Stimulated activated CD8-positive, alpha-beta memory T cell treated with anti-CD3 and anti-CD28 coated beads, Interleukin-12 subunit alpha, Interleukin-12 subunit beta, amount 100 ng/mL, for 4 hours (primary cell): ENCODE data around the gene OSBP2.

ENCODE experiments used
- DNase-seq: peaks from one replicate; pipeline ENCODE4 v3.0.0-alpha.2; 2020; ENCODE audit warnings: low read depth

The OSBP2 gene

DNA sequence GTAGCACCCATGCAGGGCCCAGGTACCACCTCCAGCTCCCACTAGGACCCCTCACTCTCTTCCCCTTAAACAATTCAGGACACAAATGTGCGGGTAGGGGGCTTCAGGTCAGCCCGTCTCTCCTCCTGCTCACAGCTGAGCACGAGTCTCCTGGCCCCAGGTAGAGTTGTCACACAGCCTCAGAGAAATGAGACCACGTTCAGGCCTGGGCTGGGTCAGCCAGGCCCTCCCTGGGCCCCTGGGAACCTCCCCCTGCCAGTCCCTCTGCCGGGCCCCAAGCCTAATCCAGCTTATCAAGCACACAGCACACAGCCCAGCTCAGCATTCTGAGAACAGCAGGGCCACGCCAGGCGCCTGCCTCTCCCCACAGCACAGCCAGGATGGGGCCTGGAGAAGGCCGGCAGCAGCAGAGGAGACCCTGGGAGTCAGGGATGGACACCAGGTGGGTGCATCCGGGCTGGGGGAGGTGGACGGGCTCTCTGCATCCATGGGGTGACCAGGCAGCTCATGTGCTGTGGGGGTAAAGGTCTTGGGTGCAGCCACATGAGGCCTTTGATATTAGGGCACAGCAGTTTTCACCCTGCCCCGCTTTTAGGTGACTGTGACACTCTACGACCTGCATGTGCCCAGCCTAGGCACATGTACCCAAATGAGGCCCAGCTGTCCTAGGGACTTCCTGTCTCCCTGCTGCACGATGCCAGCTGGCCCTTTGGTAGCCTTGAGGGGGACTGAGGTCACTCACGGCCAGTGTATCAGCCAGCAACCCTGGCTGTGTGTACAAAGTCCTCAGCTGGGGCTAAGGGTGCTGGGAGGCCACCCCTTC is 186.9 kb downstream of the OSBP2 start:
- no peak for DNase-seq

DNA sequence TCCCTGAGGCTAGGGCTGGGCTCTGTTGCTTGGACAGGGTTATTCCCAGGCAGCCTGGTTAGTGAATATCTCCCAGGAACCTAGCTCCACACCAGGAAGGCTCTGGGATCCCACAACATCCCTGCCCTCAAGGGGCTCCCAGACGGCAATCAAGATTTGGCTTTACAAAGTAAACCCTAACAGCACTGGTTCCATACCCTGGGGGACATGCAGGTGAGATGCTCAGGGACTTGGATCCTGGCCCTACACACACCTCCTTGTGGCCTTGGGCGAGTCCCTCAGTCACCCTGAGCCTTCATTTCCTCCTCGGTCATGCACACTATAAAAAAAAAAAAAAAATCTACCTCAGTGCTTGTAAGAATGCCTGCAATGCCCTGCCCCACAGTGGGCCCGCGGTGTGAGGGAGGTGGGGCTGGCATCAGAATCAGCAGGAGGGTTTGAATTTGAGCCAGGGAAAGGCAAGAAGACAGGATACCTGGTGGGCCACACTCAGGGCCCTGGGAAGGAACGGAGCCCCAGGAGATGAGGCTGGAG is 187.6 kb downstream of the OSBP2 start:
- no peak for DNase-seq

GRCh38 chr22:30882974-30883533 is 188.4 kb downstream of the OSBP2 start:
- no peak for DNase-seq

DNA sequence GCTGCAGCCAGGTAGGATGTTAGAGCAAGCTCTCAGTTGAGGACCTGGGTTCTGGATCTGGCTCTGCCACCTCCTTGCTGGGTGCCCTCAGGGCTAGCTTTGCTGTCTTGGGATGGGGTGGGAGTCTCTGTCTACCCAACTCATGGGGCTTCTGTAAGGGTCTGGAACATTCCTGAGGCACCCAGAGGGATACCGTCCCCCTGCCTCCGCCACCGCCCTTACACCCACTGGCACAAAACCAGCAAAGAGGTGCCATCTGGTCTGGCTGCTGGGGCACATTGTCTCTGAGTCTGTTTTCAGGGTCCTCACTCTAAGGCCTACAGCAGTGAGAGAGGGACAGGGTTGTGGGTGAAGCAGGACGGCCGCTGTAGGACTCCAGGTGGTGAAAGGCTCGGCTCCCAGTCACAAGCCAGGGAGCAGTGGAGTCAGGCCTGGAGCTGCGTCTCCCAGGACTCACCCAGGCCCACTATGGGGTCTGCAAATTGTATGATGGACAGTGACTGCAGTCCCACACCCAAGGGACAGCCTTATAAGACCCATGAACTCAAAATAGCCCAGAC is 189.0 kb downstream of the OSBP2 start:
- no peak for DNase-seq

DNA sequence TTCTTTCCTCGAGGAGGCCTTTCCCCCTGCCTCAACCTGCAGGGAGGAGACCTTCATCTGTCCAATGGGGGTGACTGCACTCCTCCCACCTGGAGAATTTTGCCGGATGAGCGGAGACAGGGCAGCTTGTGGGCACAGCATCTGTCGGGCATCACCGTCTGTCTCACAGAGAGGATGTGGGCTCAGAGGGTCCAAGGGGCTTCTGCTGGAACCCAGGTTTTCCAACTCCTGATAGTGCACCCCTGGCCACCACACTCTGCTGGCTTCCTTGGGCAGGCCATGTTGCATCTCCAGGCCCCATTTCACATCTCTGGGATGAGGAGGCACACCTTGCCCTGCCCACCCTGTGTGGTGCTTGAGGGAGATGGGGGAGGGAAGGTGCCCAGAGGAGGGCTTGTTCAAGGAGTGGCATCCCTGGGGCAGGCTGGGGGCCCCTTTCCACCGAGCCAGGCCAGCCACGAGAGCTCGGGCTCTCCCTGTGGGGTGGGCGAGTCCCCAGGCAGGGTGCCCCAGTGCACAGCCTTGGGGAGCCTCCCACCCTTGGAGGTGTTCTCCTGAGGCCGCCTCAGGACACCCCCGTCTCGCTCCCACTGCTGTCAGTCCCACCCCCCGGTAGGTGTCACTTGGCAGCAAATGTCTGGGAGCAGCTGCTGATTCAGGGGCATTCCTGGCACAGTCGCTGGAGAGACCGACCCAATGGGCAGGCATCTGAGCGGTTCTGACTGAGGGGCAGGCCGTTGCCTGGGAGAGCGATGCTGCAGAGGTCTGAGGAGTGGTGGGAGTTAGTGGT is 189.7 kb downstream of the OSBP2 start:
- DNase-seq, result no peak

DNA sequence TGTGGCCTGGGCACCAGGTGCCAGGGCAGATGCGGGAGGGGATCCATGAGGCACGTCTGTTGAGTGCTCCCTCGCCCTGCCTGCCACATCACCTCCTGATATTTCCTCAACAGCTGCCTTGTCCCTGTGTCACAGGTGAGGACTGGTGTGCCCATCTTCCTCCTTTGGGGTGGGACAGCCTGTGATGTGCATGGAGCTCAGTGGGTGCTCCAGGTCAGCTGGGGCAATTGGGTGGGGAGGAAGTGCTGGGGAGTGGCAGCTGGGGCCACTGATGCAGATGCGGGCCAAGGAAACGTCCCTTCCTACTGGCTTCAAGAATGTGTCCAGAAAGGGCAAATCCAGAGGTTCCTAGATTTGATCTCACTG is 190.3 kb downstream of the OSBP2 start:
- DNase-seq, result no peak

DNA sequence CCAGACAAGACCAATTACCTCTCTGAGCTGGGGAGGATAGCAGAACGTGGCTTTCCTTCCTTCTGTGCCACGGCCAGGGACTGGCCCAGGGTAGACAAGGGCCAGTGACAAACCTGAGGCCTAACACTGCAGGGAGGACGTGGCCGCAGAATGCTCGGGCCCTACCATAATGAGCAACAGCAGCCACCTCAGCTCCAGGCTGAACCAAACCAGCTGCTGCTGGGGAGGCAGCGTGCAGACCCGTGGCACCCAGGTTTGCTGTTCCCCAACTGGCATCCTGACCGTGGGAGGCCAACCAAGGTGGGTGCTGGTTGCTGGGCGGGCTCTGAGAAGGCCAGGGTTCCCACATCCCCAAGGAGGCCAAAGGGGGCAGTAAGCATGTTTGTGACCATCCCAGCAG is 190.9 kb downstream of the OSBP2 start:
- DNase-seq, result no peak

GRCh38 chr22:30887453-30887852 is 192.8 kb downstream of the OSBP2 start:
- DNase-seq, result no peak

GRCh38 chr22:30887861-30888260 is 193.2 kb downstream of the OSBP2 start:
- no peak for DNase-seq

- no peak for DNase-seq
Observed at GRCh38 chr22:30889268-30889995, 194.8 kb downstream of the OSBP2 start.

- DNase-seq, result no peak
Observed at GRCh38 chr22:30889996-30890480, 195.4 kb downstream of the OSBP2 start.

- no peak for DNase-seq
Observed at GRCh38 chr22:30890686-30891442, 196.2 kb downstream of the OSBP2 start.

DNA sequence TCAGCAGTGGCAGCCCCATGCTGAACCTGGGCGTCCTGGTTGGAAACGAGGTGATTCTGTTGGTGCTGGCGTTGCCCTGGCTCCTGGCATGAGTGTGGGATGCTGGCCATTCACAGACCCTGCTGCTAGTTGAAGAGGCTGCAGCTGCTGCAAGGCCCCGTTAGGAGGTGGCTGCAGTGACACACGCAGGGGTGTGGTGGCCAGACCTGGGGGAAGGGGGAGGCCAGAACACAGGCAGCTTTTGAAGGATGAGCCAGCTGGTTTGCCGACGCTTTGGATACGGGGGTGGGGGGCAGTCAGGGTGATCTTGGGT is 196.7 kb downstream of the OSBP2 start:
- no peak for DNase-seq

DNA sequence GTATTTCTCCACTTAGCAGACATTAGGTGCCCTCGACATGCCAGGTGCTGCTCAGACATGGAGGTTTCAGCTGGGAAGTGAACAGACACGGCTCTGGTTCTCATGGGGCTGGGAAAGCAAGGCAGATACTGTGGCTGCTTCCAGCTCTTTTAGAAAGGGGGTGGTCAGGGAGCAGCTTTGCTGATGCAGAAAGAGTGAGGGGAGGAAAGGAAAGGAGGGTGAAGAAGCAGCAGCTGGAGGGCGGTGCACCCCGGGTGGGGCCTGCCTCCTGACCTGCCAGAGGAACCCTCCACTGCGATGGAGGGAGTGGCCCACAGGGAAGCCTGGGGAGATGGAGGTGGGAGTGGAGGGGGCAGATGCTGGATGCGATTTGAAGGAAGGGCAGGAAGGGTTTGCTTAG is 197.1 kb downstream of the OSBP2 start:
- DNase-seq, result no peak

DNA sequence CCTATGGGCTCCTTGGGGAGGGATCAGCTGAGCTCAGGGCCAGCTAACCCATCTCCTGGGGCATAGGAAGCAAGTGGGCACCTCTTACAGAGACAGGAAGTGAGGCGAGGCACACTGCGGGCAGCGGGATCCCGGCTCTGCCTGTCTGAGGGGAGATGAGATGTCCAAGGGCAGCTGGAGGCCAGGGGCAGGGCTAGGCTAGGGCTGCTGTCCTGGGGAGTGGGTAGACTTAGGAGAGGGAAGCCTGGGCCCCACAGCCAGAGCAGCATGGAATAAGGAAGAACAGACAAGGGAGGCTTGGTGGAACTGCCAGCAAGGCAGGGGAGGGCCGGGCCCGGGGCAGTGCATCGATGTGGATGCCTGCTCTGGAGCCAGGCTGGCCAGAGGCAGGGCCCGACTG is 197.6 kb downstream of the OSBP2 start:
- no peak for DNase-seq

DNA sequence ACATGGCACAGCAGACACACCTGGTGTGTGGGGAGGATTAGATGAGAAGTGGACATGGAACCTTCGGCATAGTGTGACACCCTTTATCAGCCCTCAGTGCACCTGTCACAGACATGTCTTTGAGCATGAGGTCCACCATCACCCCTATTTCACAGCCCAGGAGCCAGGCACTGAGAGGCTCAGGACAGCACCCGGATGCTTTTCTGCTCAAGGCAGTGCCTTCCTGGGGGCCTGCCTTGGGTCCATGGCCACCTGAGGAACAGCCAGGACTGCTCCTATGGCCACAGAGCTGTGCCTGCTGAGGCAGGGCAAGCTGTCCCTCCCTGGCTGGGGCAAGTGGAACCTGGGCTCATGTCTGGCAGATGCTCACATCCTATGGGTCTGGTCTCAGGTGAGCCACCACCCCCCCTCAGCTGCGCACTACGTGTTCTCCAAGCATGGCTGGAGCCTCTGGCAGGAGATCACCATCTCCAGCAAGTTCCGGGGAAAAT is 198.1 kb downstream of the OSBP2 start:
- no peak for DNase-seq

DNA sequence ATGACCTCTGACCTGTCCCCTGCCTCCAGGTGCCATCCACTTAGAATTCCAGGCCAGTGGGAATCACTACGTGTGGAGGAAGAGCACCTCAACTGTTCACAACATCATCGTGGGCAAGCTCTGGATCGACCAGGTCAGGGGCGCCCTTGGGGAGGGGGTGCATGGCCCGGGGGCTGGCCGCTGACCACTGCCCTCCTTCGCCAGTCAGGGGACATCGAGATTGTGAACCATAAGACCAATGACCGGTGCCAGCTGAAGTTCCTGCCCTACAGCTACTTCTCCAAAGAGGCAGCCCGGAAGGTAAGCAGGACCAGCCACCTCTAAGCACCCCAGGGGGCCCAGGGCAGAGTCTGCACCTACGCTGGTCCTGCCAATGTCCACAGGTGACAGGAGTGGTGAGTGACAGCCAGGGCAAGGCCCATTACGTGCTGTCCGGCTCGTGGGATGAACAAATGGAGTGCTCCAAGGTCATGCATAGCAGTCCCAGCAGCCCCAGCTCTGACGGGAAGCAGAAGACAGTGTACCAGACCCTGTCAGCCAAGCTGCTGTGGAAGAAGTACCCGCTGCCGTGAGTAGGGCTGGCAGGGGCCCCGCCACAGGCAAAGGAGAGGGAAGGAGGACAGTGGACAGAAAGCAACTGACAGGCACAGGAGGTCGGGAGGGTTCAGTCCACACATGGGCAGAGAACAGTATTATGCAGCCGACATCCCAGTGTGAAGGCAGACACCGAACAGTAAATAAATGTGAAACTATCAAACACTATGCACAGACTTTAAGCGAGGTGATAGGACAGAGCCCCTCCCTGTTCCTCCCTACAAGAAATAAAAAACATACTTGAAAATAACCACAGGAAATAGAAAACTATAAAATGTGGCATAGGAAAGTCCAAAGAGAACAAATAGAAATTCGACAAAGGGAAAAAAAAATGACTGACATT is 199.0 kb downstream of the OSBP2 start:
- DNase-seq, result no peak

DNA sequence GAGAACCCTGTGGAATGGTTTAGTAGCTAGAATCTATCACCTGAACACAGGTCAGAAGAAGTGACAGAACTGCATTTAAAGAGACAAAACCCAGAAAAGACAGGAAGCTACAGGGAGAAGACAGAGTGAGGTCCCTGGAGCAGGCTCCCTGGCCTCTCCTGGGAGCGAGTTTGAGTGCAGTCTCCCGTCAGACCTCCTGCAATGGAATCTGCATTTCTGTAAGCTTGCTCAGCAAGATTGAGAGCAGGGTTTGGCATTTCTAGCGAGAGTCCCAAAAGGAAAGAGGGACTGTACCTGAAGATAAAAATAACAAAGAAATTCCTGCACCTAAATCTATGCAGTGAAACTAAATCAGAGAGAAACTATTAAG is 199.7 kb downstream of the OSBP2 start:
- DNase-seq, result no peak

DNA sequence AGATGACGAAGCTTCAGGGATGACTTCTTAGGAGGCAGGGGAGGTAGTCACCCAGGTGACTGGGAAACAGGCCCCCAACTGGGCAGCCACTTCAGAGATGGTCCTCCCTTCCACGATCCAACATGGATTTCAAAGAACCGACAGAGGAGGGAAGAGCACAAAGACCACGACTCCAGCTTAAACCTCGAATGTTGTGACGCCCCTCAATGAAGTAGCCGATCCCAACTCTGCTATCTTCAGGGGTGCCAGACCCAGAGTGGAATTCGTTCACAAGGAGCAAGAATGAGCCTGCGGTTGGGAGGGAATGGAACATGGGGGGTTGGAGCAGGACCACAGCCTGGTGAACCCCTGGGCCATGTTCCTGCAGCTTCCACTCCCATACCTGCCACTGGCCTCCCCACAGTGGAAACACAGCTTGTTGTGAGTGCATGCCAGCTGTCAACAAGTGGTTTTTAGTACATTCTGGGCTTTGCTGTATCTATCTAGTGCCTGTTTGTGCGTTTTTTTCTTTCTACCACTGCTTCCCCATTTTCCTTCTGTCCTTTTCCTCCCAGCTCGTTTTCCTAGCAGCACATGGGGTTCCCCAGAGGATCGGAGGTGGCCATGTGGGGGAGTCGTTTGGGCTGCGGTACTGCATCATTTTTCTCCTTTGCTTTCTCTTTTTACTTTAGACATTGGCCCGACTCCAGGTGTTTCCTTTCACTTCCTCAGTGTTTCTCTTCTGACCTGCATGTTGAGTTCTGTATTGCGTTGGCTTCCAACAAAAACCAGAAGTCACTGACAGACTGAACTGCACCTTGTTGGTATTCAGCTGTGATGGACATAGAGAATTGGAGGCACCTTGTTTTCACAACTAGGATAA is 208.1 kb downstream of the OSBP2 start:
- DNase-seq, result no peak
